ENCODE results near the gene LEFTY2.

Gene LEFTY2

DNA sequence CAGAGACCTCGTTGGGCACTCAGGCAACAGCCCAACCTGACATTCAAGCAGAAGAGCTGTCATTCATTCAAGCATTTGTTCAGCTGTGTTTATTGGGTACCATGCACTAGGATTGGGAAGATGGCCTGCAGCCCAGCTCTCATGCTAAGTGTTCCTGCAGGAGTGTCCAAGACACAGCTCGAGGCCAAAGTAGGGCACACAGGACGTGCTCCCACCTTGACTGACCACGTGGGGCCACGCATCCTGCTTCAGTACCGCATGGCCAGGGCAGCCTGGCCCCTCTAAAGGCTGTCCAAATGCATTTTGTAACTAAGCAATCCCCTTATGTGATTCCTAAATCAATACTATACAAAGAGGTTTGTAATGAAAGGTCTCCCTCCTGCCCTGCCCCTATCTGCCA lies 26.6 kb downstream of the LEFTY2 start:
- TF ChIP-seq ESRRG (CRISPR knock-in tag; IDR thresholded peaks at IDR 0.05) (no peak), CSDC2 (CRISPR knock-in tag; IDR thresholded peaks at IDR 0.05) (no peak), RARB (CRISPR knock-in tag; IDR thresholded peaks at IDR 0.05) (no peak)
- TF ChIP-seq, protein P1, sequence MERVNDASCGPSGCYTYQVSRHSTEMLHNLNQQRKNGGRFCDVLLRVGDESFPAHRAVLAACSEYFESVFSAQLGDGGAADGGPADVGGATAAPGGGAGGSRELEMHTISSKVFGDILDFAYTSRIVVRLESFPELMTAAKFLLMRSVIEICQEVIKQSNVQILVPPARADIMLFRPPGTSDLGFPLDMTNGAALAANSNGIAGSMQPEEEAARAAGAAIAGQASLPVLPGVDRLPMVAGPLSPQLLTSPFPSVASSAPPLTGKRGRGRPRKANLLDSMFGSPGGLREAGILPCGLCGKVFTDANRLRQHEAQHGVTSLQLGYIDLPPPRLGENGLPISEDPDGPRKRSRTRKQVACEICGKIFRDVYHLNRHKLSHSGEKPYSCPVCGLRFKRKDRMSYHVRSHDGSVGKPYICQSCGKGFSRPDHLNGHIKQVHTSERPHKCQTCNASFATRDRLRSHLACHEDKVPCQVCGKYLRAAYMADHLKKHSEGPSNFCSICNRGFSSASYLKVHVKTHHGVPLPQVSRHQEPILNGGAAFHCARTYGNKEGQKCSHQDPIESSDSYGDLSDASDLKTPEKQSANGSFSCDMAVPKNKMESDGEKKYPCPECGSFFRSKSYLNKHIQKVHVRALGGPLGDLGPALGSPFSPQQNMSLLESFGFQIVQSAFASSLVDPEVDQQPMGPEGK (CRISPR knock-in tag; IDR thresholded peaks at IDR 0.05; ENCODE audit: borderline replicate concordance), result no peak
- TF ChIP-seq, protein P2, sequence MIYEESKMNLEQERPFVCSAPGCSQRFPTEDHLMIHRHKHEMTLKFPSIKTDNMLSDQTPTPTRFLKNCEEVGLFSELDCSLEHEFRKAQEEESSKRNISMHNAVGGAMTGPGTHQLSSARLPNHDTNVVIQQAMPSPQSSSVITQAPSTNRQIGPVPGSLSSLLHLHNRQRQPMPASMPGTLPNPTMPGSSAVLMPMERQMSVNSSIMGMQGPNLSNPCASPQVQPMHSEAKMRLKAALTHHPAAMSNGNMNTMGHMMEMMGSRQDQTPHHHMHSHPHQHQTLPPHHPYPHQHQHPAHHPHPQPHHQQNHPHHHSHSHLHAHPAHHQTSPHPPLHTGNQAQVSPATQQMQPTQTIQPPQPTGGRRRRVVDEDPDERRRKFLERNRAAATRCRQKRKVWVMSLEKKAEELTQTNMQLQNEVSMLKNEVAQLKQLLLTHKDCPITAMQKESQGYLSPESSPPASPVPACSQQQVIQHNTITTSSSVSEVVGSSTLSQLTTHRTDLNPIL (CRISPR knock-in tag; IDR thresholded peaks at IDR 0.05; ENCODE audit: low read depth), result no peak
- no peak for ATAC-seq

DNA sequence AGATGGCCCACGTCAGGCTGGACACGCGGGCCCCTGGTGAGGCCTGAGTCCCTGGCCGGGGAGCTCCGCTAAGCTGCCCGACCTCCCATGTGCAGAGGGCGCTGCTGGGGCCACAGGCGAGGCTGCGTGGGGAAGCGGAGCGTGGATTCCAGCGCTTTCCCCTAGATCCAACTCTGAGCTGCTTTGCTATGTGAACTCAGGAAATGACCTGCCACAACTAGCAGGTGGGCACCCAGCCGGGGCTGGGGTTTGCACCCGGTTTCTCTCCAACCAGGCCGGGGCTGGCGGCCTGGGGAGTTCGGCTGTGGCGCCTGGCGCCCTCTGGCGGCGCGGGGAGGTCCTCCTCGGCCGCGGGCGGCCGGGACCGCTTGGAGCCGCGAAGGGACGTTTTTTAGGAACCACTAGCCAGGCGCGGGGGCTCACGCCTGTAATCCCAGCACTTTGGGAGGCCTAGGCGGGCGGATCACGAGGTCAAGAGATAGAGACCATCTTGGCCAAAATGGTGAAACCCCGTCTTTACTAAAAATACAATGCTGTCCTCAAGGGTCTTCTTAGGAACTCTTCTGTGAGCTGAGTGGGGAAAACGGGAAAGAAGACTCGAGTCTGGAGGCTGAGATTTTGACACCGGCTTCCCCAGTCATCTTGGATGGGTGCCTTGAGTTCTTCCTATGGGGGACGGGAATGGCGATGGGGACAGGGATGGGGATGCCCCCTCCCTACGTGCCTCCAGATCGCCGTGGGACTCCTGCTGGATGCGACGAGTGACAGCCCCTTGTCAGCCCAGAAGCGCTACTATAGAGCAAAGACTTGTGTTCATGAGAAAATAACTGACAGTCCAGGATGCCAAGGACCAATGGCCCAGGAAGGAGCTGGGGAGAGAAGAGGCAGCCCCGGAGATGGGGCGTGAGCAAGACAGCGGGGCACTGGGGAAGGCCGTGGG lies 29.6 kb downstream of the LEFTY2 start:
- no peak for TF ChIP-seq PPARA (CRISPR knock-in tag; IDR thresholded peaks at IDR 0.05; ENCODE audit: borderline replicate concordance)
- TF ChIP-seq, protein P3, sequence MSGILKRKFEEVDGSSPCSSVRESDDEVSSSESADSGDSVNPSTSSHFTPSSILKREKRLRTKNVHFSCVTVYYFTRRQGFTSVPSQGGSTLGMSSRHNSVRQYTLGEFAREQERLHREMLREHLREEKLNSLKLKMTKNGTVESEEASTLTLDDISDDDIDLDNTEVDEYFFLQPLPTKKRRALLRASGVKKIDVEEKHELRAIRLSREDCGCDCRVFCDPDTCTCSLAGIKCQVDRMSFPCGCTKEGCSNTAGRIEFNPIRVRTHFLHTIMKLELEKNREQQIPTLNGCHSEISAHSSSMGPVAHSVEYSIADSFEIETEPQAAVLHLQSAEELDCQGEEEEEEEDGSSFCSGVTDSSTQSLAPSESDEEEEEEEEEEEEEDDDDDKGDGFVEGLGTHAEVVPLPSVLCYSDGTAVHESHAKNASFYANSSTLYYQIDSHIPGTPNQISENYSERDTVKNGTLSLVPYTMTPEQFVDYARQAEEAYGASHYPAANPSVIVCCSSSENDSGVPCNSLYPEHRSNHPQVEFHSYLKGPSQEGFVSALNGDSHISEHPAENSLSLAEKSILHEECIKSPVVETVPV (CRISPR knock-in tag; IDR thresholded peaks at IDR 0.05), result no peak
- TF ChIP-seq, protein P4, sequence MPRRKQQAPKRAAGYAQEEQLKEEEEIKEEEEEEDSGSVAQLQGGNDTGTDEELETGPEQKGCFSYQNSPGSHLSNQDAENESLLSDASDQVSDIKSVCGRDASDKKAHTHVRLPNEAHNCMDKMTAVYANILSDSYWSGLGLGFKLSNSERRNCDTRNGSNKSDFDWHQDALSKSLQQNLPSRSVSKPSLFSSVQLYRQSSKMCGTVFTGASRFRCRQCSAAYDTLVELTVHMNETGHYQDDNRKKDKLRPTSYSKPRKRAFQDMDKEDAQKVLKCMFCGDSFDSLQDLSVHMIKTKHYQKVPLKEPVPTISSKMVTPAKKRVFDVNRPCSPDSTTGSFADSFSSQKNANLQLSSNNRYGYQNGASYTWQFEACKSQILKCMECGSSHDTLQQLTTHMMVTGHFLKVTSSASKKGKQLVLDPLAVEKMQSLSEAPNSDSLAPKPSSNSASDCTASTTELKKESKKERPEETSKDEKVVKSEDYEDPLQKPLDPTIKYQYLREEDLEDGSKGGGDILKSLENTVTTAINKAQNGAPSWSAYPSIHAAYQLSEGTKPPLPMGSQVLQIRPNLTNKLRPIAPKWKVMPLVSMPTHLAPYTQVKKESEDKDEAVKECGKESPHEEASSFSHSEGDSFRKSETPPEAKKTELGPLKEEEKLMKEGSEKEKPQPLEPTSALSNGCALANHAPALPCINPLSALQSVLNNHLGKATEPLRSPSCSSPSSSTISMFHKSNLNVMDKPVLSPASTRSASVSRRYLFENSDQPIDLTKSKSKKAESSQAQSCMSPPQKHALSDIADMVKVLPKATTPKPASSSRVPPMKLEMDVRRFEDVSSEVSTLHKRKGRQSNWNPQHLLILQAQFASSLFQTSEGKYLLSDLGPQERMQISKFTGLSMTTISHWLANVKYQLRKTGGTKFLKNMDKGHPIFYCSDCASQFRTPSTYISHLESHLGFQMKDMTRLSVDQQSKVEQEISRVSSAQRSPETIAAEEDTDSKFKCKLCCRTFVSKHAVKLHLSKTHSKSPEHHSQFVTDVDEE (CRISPR knock-in tag; IDR thresholded peaks at IDR 0.05), result no peak
- no peak for TF ChIP-seq ESRRG (CRISPR knock-in tag; IDR thresholded peaks at IDR 0.05)
- no peak for TF ChIP-seq ZNF70 (CRISPR knock-in tag; IDR thresholded peaks at IDR 0.05)
- no peak for TF ChIP-seq ISL1 (CRISPR knock-in tag; IDR thresholded peaks at IDR 0.05)
- no peak for TF ChIP-seq OSR1 (CRISPR knock-in tag; IDR thresholded peaks at IDR 0.05)
- TF ChIP-seq RARB (CRISPR knock-in tag; IDR thresholded peaks at IDR 0.05), result no peak
- no peak for TF ChIP-seq GLIS3 (CRISPR knock-in tag; IDR thresholded peaks at IDR 0.05)
- no peak for TF ChIP-seq ZNF565 (CRISPR knock-in tag; conservative IDR thresholded peaks at IDR 0.05; ENCODE audit: low read depth)
- ATAC-seq, result no peak

DNA sequence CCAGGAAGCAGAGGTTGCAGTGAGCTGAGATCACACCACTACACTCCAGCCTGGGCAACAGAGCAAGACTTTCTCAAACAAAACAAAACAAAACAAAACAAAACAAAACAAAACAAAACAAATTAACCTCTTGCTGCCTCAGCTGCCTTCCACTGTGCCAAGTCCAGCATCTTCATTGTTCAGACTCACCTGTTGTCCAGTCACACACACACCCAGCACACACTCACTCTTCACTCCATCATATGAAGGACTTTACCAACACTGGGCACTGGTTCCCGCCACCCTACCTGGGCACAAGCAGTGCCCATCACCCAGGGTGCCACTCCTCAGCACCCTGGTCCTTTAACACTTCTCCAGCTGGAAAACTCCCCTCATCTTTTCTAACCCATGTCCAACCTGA lies 31.5 kb downstream of the LEFTY2 start:
- no peak for ATAC-seq
- TF ChIP-seq ZNF70 (CRISPR knock-in tag; IDR thresholded peaks at IDR 0.05), result no peak
- TF ChIP-seq ZNF565 (CRISPR knock-in tag; conservative IDR thresholded peaks at IDR 0.05; ENCODE audit: low read depth), result no peak
- TF ChIP-seq, protein P1 (CRISPR knock-in tag; IDR thresholded peaks at IDR 0.05; ENCODE audit: borderline replicate concordance), result no peak
- TF ChIP-seq, protein P5, sequence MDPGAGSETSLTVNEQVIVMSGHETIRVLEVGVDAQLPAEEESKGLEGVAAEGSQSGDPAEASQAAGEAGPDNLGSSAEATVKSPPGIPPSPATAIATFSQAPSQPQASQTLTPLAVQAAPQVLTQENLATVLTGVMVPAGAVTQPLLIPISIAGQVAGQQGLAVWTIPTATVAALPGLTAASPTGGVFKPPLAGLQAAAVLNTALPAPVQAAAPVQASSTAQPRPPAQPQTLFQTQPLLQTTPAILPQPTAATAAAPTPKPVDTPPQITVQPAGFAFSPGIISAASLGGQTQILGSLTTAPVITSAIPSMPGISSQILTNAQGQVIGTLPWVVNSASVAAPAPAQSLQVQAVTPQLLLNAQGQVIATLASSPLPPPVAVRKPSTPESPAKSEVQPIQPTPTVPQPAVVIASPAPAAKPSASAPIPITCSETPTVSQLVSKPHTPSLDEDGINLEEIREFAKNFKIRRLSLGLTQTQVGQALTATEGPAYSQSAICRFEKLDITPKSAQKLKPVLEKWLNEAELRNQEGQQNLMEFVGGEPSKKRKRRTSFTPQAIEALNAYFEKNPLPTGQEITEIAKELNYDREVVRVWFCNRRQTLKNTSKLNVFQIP (CRISPR knock-in tag; IDR thresholded peaks at IDR 0.05; ENCODE audit: borderline replicate concordance, low read depth), result no peak
- no peak for TF ChIP-seq ZNF8 (CRISPR knock-in tag; IDR thresholded peaks at IDR 0.05)
- no peak for TF ChIP-seq SNAI2 (CRISPR knock-in tag; IDR thresholded peaks at IDR 0.05)
- TF ChIP-seq OSR1 (CRISPR knock-in tag; IDR thresholded peaks at IDR 0.05), result no peak
- TF ChIP-seq, protein P3 (CRISPR knock-in tag; IDR thresholded peaks at IDR 0.05), result no peak
- TF ChIP-seq RARB (CRISPR knock-in tag; IDR thresholded peaks at IDR 0.05), result no peak
- no peak for TF ChIP-seq TOX (CRISPR knock-in tag; IDR thresholded peaks at IDR 0.05; ENCODE audit: borderline replicate concordance)
- TF ChIP-seq ZFP3 (CRISPR knock-in tag; IDR thresholded peaks at IDR 0.05), result no peak
- no peak for TF ChIP-seq BACH2 (CRISPR knock-in tag; IDR thresholded peaks at IDR 0.05; ENCODE audit: borderline replicate concordance)
- TF ChIP-seq PPARA (CRISPR knock-in tag; IDR thresholded peaks at IDR 0.05; ENCODE audit: borderline replicate concordance), result no peak
- TF ChIP-seq ISL1 (CRISPR knock-in tag; IDR thresholded peaks at IDR 0.05), result no peak
- TF ChIP-seq, protein P2 (CRISPR knock-in tag; IDR thresholded peaks at IDR 0.05; ENCODE audit: low read depth), result no peak
